ENCODE data around the gene TTPAL.
"Not testable (repeated sequence)": the region's sequence is repeated elsewhere in the genome, so short reads cannot be mapped to it uniquely, and the experiment has no call there.

Gene TTPAL

DNA sequence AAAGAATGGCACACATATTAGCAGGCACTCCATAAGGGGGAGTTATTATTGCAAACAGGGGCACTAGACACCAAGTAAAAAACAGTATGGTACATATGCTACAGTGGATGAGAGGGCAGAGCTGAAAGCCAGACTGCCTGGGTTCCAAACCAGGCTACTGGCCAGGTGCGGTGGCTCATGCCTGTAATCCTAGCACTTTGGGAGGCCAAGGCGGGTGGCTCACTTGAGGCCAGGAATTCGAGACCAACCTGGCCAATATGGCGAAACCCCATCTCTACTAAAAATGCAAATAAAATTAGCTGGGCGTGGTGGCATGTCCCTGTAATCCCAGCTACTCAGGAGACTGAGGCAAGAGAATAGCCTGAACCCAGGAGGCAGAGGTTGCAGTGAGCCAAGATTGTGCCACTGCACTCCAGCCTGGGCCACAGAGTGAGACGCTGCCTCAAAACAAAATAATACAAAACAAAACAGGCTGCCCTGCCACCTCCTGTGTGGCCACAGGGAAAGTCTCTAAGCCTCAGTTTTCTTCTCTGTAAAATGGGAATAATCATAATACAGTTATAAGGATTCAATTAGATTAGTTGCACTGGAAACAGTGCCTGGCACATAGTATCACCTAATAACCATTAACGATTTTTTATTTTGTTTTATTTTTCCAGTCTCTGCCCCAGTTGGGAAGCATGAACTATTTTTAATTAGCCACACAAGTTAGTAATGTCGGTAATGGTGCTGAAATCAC, 7.5 kb upstream of the TTPAL start:
- no peak for DNase-seq

- DNase-seq, result no peak
Observed at GRCh38 chr20:44470327-44470726, 5.3 kb upstream of the TTPAL start.

GRCh38 chr20:44471481-44471882, 4.2 kb upstream of the TTPAL start:
- no peak for DNase-seq

DNA sequence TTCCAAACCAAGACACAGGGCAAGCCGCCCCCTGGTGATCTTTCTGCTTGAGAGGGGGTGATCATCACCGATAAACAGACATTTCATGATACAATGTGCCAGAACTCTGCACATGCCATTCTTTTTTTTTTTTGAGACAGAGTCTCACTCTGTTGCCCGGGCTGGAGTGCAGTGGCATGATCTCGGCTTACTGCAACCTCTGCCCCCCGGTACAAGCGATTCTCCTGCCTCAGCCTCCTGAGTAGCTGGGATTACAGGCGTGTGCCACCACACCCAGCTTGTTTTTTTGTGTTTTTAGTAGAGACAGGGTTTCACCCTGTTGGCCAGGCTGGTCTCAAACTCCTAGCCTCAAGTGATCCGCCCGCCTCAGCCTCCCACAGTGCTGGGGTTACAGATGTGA, 3.4 kb upstream of the TTPAL start:
- DNase-seq, result not testable (repeated sequence)

- DNase-seq, result no peak
Observed at GRCh38 chr20:44475372-44475693, 341 bp upstream of the TTPAL start.

- no peak for DNase-seq
Observed at GRCh38 chr20:44477151-44477550, 1.5 kb downstream of the TTPAL start.

DNA sequence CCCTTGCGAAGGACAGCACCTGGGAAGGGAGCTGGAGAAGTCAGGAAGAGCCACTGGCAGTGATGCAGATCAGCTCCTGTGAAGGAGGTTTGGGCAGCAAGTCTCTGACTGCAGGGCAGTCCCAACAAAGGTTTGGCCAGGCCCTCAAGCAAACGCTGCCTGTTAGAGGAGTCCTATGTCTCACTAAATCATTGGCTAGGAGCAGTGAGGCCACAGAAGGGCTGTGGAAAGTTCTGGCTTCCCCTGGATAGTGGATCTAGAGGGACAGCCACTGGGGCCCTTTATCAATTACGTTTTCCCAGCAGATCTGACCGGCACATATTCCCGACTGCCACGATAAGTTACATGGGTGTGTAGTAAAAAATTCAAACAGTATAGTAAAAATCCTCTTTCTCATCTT, 2.5 kb downstream of the TTPAL start:
- no peak for DNase-seq

DNA sequence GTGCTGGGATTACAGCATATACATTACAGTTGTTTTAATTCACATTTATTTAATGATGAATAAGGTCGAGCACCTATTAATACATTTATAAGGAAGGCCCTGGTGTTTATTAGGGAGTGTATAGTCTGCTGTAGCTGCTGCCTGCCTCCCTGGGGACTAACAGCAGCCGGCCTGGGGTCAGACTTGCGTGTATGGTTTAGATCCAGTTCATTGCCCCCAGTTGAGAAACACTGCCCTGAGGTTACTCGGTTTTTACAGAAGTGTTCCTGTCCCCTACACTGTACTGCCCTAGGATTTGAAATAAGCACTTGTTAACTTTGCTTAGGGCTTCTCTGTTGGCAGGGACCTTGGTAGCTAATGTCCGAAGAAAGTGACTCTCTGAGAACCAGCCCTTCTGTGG, 4.0 kb downstream of the TTPAL start:
- no peak for DNase-seq

- DNase-seq, result no peak
Observed at GRCh38 chr20:44480097-44480496, 4.4 kb downstream of the TTPAL start.

GRCh38 chr20:44481719-44482416, 6.2 kb downstream of the TTPAL start:
- DNase-seq, result no peak

DNA sequence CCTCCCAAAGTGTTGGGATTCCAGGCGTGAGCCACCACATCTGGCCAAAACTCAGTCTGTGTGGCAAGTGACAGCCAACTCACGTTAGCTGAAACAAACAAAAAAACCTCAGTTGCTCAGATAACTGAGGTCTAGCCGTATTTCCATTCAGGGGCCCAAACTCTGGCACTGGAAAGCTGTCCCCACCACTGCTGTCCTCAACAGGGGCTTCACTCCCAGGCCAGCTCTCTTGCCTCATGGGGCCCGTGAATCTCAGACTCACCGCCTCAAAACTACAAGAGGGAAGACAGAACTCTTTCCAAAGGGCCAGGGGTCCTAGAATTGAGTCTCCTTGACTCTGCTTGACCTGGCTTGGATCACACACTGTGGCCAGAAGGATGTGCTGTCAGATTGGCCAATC, 7.4 kb downstream of the TTPAL start:
- no peak for DNase-seq

- no peak for DNase-seq
Observed at GRCh38 chr20:44485078-44485829, 9.6 kb downstream of the TTPAL start.

GRCh38 chr20:44485830-44486198, 10.1 kb downstream of the TTPAL start:
- DNase-seq, result no peak

DNA sequence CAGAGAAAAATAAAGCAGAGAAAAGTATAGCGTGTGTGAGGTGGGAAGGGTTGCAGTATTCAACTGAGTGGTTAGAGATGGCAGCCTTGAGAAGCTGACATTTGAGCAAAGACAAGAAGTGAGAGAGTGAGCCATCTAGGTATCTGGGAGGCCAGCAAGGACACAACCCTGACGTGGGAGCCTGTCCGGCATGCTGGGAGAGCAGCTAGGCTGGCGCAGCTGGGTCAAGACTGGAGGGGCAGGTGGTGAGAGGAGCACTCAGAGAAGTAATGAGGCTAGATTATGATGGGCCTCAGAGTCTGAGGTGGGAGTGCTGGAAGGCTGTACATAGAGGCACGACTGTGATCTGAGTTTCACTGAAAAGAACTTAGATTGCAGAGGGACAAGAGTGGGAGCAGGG, 12.9 kb downstream of the TTPAL start:
- no peak for DNase-seq

- no peak for DNase-seq
Observed at GRCh38 chr20:44489223-44489622, 13.5 kb downstream of the TTPAL start.

DNA sequence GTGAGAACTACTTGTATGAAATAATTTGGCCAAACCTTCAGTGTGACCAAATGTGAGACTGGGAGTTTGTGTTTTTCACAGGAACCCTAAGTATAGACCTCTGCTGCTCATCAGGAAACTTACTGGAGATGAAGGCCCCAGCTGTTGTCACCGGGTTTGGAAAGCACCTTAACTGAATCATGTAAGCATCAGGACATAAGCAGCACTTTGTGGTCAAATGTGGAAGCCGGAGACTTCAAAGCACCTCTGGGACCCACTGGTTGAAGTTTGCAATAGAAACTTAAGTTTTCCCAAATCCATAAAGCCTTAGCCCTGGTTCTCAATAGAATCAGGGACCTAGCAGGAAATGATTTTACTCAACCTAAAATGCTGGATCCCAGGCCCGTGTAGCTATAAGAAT, 14.3 kb downstream of the TTPAL start:
- no peak for DNase-seq

DNA sequence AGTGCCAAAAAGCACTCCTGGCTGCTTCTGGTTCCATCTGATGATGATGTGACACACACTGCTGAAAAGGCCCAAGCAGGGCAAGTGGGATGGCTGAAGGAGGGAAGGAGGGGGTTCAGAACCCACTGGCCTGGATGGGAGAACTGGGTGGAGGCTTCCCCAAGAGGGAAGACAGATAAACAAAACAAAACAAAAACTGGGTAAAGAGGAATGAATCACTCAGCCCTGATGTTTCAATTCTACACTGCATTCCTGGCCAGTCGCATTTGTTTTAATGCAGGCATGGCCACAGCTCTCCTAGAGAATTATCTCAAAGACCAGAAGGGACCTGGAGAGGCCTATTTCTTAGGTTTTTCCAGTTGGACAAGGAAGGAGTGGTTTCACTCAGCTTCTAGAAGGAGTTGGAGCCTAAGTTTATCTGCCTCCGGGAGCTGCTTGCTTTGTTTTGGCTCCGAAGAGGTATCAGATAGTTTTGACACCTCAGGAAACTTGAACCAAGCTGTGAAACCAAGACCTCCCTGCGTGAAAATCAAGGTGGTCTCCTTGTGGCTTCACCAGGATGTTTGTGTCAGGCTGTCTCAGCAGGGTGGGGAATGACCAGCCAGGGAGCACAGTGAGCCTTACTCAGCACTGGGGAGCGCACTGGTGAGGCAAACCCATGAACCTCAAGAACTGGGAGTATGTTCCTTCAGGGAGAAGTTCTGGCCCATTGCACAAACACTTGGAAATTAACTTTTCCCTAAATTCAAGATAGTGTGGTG, 16.1 kb downstream of the TTPAL start:
- DNase-seq, result no peak

- DNase-seq, result no peak
Observed at GRCh38 chr20:44494266-44494665, 18.6 kb downstream of the TTPAL start.

- no peak for DNase-seq
Observed at GRCh38 chr20:44494681-44495080, 19.0 kb downstream of the TTPAL start.

GRCh38 chr20:44495257-44495656, 19.6 kb downstream of the TTPAL start:
- DNase-seq, result no peak

- DNase-seq, result no peak
Observed at GRCh38 chr20:44495802-44496481, 20.3 kb downstream of the TTPAL start.

- no peak for DNase-seq
Observed at GRCh38 chr20:44496976-44497375, 21.3 kb downstream of the TTPAL start.

- no peak for DNase-seq
Observed at GRCh38 chr20:44497761-44498160, 22.1 kb downstream of the TTPAL start.
